H1 (cell line): ENCODE results near the gene DBNL. TPM values are rescaled to one million over a fixed set of nuclear protein-coding genes. Genes with fewer than 3 reads are reported as not detected.
"Not testable (repeated sequence)": the region's sequence is repeated elsewhere in the genome, so short reads cannot be mapped to it uniquely, and the experiment has no call there.

ENCODE experiments used
- CTCF ChIA-PET: fragments of 300-600 bp; sonication (Branson Sonifier 250); formaldehyde crosslinking; loops from one replicate; lab custom pipeline; 2021; ENCODE audit not compliant: partially characterized antibody; lab: Charles Lee
- POLR2A ChIA-PET: fragments of 300-600 bp; sonication (Branson Sonifier 250); formaldehyde crosslinking; loops from one replicate; lab custom pipeline; 2021; ENCODE audit warnings: inconsistent platforms; ENCODE audit not compliant: partially characterized antibody; lab: Charles Lee
- DNase-seq, 2 experiments: peaks; one replicate each; pipeline versions ENCODE4 v3.0.0 to v3.0.0-alpha.2; 2010 to 2022; ENCODE audit warnings: low spot score in 2 of 2, low read depth in 1 of 2, mixed read lengths in 1 of 2
- FAIRE-seq: peaks from 2 replicates; lab custom pipeline; 2011; peaks lifted over from hg19 to GRCh38; lab: Jason Lieb, UNC
- H2AFZ ChIP-seq: 2 replicates; pipeline ENCODE4 v1.8.1; 2012; ENCODE audit warnings: low read length, inconsistent platforms
- H2AK5ac ChIP-seq: 2 replicates; pipeline ENCODE4 v1.6.1; 2013; ENCODE audit warnings: low read depth, low read length
- H2BK120ac ChIP-seq: replicated peaks from 2 replicates; pipeline ENCODE3; 2013; ENCODE audit warnings: low read depth, low read length, inconsistent platforms
- H2BK12ac ChIP-seq: 2 replicates; pipeline ENCODE4 v1.6.1; 2013; ENCODE audit warnings: low read depth, low read length
- H2BK15ac ChIP-seq: 2 replicates; pipeline ENCODE4 v1.6.1; 2013; ENCODE audit warnings: low read length
- H2BK20ac ChIP-seq: 2 replicates; pipeline ENCODE4 v1.6.1; 2013; ENCODE audit warnings: low read length
- H2BK5ac ChIP-seq: 2 replicates; pipeline ENCODE4 v1.6.1; 2013; ENCODE audit warnings: low read depth, low read length
- H3K14ac ChIP-seq: 2 replicates; pipeline ENCODE4 v1.6.1; 2013; ENCODE audit warnings: inconsistent platforms; ENCODE audit not compliant: insufficient read length
- H3K18ac ChIP-seq: 2 replicates; pipeline ENCODE4 v1.6.1; 2013; ENCODE audit warnings: low read length; ENCODE audit errors: extremely low read depth
- H3K23ac ChIP-seq: 2 replicates; pipeline ENCODE4 v1.6.1; 2013; ENCODE audit warnings: inconsistent platforms; ENCODE audit not compliant: insufficient read length
- H3K23me2 ChIP-seq: 2 replicates; pipeline ENCODE4 v1.6.1; 2013; ENCODE audit warnings: low read depth, low read length
- H3K27ac ChIP-seq: 2 replicates; pipeline ENCODE4 v1.6.1; 2011; ENCODE audit warnings: low read depth, low read length, inconsistent platforms
- H3K27me3 ChIP-seq, 4 experiments: replicated peaks in 1 of 4; 1 replicate in 1 of 4; 2 replicates in 3 of 4; pipeline versions ENCODE4 v1.6.1 to v1.8.1; 2011 to 2013; ENCODE audit warnings: low read length in 3 of 4, mild to moderate bottlenecking in 3 of 4, inconsistent platforms in 2 of 4, mixed read lengths in 2 of 4, moderate library complexity in 1 of 4; ENCODE audit not compliant: control insufficient read depth in 3 of 4, insufficient read depth in 3 of 4; ENCODE audit errors: extremely low read depth in 1 of 4
- H3K36me3 ChIP-seq, 4 experiments: 2 replicates each; pipeline versions ENCODE4 v1.6.1 to v1.8.1; 2011 to 2013; ENCODE audit warnings: mild to moderate bottlenecking in 4 of 4, low read length in 3 of 4, moderate library complexity in 2 of 4, control low read depth in 1 of 4, inconsistent platforms in 1 of 4; ENCODE audit not compliant: insufficient read depth in 4 of 4, control insufficient read depth in 2 of 4
- H3K4ac ChIP-seq: replicated peaks from 2 replicates; pipeline ENCODE3; 2013; ENCODE audit warnings: low read length, low read depth, mixed read lengths, inconsistent platforms; ENCODE audit not compliant: insufficient read length
- H3K4me1 ChIP-seq, 4 experiments: replicated peaks in 1 of 4; 1 replicate in 1 of 4; 2 replicates in 3 of 4; pipeline versions ENCODE4 v1.6.1 to v1.8.1; 2011 to 2013; ENCODE audit warnings: low read length in 3 of 4, inconsistent platforms in 2 of 4, mixed read lengths in 1 of 4; ENCODE audit not compliant: insufficient read depth in 4 of 4, control insufficient read depth in 3 of 4
- H3K4me2 ChIP-seq, 2 experiments: 2 replicates each; pipeline versions ENCODE4 v1.6.1 to v1.8.1; 2011 to 2013; ENCODE audit warnings: low read depth in 2 of 2, low read length in 2 of 2, control low read depth in 1 of 2, inconsistent platforms in 1 of 2, mild to moderate bottlenecking in 1 of 2; ENCODE audit not compliant: insufficient read depth in 1 of 2
- H3K4me3 ChIP-seq, 4 experiments: fragments of 200-600, 300-600 bp in 1 of 4; sonication (generic), shearing (Covaris generic), sonication (Bioruptor Twin) in 1 of 4; 2 replicates each; pipeline versions ENCODE4 v1.5.1 to v1.8.1; 2011 to 2016; ENCODE audit warnings: low read length in 4 of 4, low read depth in 3 of 4, control low read depth in 2 of 4, inconsistent platforms in 2 of 4, mild to moderate bottlenecking in 2 of 4, mixed read lengths in 1 of 4, moderate library complexity in 1 of 4; ENCODE audit not compliant: insufficient read depth in 2 of 4; ENCODE audit errors: extremely low read depth in 1 of 4
- H3K56ac ChIP-seq: replicated peaks from 2 replicates; pipeline ENCODE3; 2013; ENCODE audit warnings: low read depth, mild to moderate bottlenecking, mixed read lengths, low read length, inconsistent platforms; ENCODE audit not compliant: insufficient read length
- H3K79me1 ChIP-seq: 2 replicates; pipeline ENCODE4 v1.6.1; 2013; ENCODE audit warnings: low read depth, low read length, control low read depth
- H3K79me2 ChIP-seq, 2 experiments: 2 replicates each; pipeline versions ENCODE4 v1.6.1 to v1.8.1; 2012 to 2013; ENCODE audit warnings: low read length in 2 of 2, mild to moderate bottlenecking in 2 of 2, inconsistent platforms in 1 of 2; ENCODE audit not compliant: insufficient read depth in 2 of 2, control insufficient read depth in 1 of 2
- H3K9ac ChIP-seq, 4 experiments: replicated peaks in 1 of 4; 1 replicate in 1 of 4; 2 replicates in 3 of 4; pipeline versions ENCODE4 v1.6.1 to v1.8.1; 2011 to 2013; ENCODE audit warnings: low read depth in 3 of 4, low read length in 3 of 4, control low read depth in 2 of 4, mild to moderate bottlenecking in 2 of 4, moderate library complexity in 2 of 4, inconsistent platforms in 1 of 4; ENCODE audit errors: extremely low read depth in 1 of 4
- H3K9me3 ChIP-seq, 2 experiments: 2 replicates each; pipeline versions ENCODE4 v1.6.1 to v1.8.1; 2012 to 2013; ENCODE audit warnings: mild to moderate bottlenecking in 2 of 2, moderate library complexity in 2 of 2, control low read depth in 1 of 2, inconsistent platforms in 1 of 2, low read depth in 1 of 2, low read length in 1 of 2, mixed read lengths in 1 of 2; ENCODE audit not compliant: insufficient read depth in 2 of 2
- H4K20me1 ChIP-seq, 2 experiments: replicated peaks in 1 of 2; 2 replicates each; pipeline versions ENCODE3 to v1.8.1; 2011 to 2013; ENCODE audit warnings: inconsistent platforms in 2 of 2, low read length in 2 of 2, mild to moderate bottlenecking in 1 of 2; ENCODE audit not compliant: insufficient read depth in 2 of 2, control insufficient read depth in 1 of 2
- H4K5ac ChIP-seq: 2 replicates; pipeline ENCODE4 v1.6.1; 2013; ENCODE audit warnings: low read length, low read depth, mixed read lengths, inconsistent platforms; ENCODE audit not compliant: insufficient read length
- H4K8ac ChIP-seq: 2 replicates; pipeline ENCODE4 v1.8.0; 2013; ENCODE audit warnings: mild to moderate bottlenecking, moderate library complexity, low read length, inconsistent platforms; ENCODE audit not compliant: insufficient read depth; ENCODE audit errors: extremely low read depth
- H4K91ac ChIP-seq: replicated peaks from 2 replicates; pipeline ENCODE3; 2013; ENCODE audit warnings: low read length, mixed read lengths, inconsistent platforms; ENCODE audit not compliant: insufficient read length
- WGBS, 2 experiments: shearing (Covaris generic) in 1 of 2; methylation state at CpG; one replicate each; pipeline versions ENCODE4 v1.1.6 to v1.1.7; 2013 to 2015; ENCODE audit warnings: low lambda C conversion rate in 2 of 2, mixed read lengths in 2 of 2, inconsistent platforms in 1 of 2, low coverage in 1 of 2, missing lambda C conversion rate in 1 of 2; ENCODE audit not compliant: insufficient replicate concordance in 2 of 2, insufficient coverage in 1 of 2, insufficient read length in 1 of 2; ENCODE audit errors: extremely low coverage in 1 of 2, missing lambda C conversion rate in 1 of 2; 5-methylcytosine and 5-hydroxymethylcytosine counted together
- polyA plus RNA-seq, 7 experiments: library from polyadenylated mRNA; depleted of rRNA in 3 of 7; stranded (reverse) in 5 of 7; unstranded in 2 of 7; fragments of >200 nt in 5 of 7; fragments of 200-250 nt in 2 of 7; gene quantifications; 1 replicate in 5 of 7; 2 replicates in 1 of 7; 4 replicates in 1 of 7; pipeline versions ENCODE4 v1.2.1 to v1.2.3, GENCODE V29; 2011 to 2013; ENCODE audit warnings: missing spikeins in 2 of 7, mixed read lengths in 2 of 7
- total RNA-seq: library from RNA; stranded (reverse); fragmentation: NEBNext Ultra II Directional; extraction: Animal tissue kit (Norgen Biotek cat#: 25700); gene quantifications from 2 replicates; pipeline ENCODE4 v1.2.1, GENCODE V29; 2021

Gene DBNL
- total and polyA plus RNA-seq, 2 of the 8 experiments (the other 6 are each of a cell fraction or from before 2014, with no cell fraction given) = 30.9 to 56.6 TPM

DNA sequence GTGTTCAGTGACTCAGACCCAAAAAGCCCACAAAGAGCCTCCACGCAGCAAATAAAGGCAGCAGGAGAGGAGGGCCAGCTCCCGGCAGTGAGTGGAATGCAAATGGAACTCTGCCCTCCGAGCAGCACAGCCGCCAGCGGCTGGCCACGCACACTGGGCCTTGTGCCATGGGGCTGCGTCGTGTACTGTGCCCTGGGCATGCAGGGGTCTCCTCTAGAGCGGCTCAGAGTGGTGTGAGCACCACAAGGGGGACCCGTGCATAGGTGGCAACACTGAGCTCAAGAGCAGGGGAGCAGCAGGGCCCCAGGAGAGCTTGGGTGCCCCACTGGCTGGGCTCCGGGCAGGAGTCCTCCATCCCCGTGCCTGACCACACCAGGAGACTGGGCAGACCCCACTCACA, 29.4 kb upstream of the DBNL start:
- H2BK120ac ChIP-seq, H2BK12ac ChIP-seq, H3K23me2 ChIP-seq, H3K23ac ChIP-seq, H2BK20ac ChIP-seq, H3K14ac ChIP-seq, H3K4me3 ChIP-seq, H3K27me3 ChIP-seq, H3K4ac ChIP-seq, H3K27ac ChIP-seq, DNase-seq, H2AFZ ChIP-seq, H3K18ac ChIP-seq, H4K8ac ChIP-seq, H3K4me1 ChIP-seq, H3K9ac ChIP-seq, H4K5ac ChIP-seq, H2AK5ac ChIP-seq, CTCF ChIA-PET, H3K4me2 ChIP-seq, FAIRE-seq, H3K79me1 ChIP-seq, H4K91ac ChIP-seq, H2BK15ac ChIP-seq, H3K56ac ChIP-seq, H3K9me3 ChIP-seq, POLR2A ChIA-PET, H2BK5ac ChIP-seq, H3K36me3 ChIP-seq, H3K79me2 ChIP-seq, H4K20me1 ChIP-seq: not testable (repeated sequence)
- 98% methylated on average over 7 of the region's 12 CpGs; no CpG with 5 or more reads in 1 of the 2 experiments for WGBS, 2 experiments
